H1 (cell line): Measurements from ENCODE around the gene ARMC5. TPM values are rescaled to one million over a fixed set of nuclear protein-coding genes. Genes with fewer than 3 reads are reported as not detected.

Source experiments
- CTCF ChIA-PET: fragments of 300-600 bp; sonication (Branson Sonifier 250); formaldehyde crosslinking; loops from one replicate; lab custom pipeline; 2021; ENCODE audit not compliant: partially characterized antibody; lab: Charles Lee
- POLR2A ChIA-PET: fragments of 300-600 bp; sonication (Branson Sonifier 250); formaldehyde crosslinking; loops from one replicate; lab custom pipeline; 2021; ENCODE audit warnings: inconsistent platforms; ENCODE audit not compliant: partially characterized antibody; lab: Charles Lee
- DNase-seq, 2 experiments: peaks; one replicate each; pipeline versions ENCODE4 v3.0.0 to v3.0.0-alpha.2; 2010 to 2022; ENCODE audit warnings: low spot score in 2 of 2, low read depth in 1 of 2, mixed read lengths in 1 of 2
- FAIRE-seq: peaks from 2 replicates; lab custom pipeline; 2011; peaks lifted over from hg19 to GRCh38; lab: Jason Lieb, UNC
- H2AFZ ChIP-seq: 2 replicates; pipeline ENCODE4 v1.8.1; 2012; ENCODE audit warnings: low read length, inconsistent platforms
- H2AK5ac ChIP-seq: 2 replicates; pipeline ENCODE4 v1.6.1; 2013; ENCODE audit warnings: low read depth, low read length
- H2BK120ac ChIP-seq: replicated peaks from 2 replicates; pipeline ENCODE3; 2013; ENCODE audit warnings: low read depth, low read length, inconsistent platforms
- H2BK12ac ChIP-seq: 2 replicates; pipeline ENCODE4 v1.6.1; 2013; ENCODE audit warnings: low read depth, low read length
- H2BK15ac ChIP-seq: 2 replicates; pipeline ENCODE4 v1.6.1; 2013; ENCODE audit warnings: low read length
- H2BK20ac ChIP-seq: 2 replicates; pipeline ENCODE4 v1.6.1; 2013; ENCODE audit warnings: low read length
- H2BK5ac ChIP-seq: 2 replicates; pipeline ENCODE4 v1.6.1; 2013; ENCODE audit warnings: low read depth, low read length
- H3K14ac ChIP-seq: 2 replicates; pipeline ENCODE4 v1.6.1; 2013; ENCODE audit warnings: inconsistent platforms; ENCODE audit not compliant: insufficient read length
- H3K18ac ChIP-seq: 2 replicates; pipeline ENCODE4 v1.6.1; 2013; ENCODE audit warnings: low read length; ENCODE audit errors: extremely low read depth
- H3K23ac ChIP-seq: 2 replicates; pipeline ENCODE4 v1.6.1; 2013; ENCODE audit warnings: inconsistent platforms; ENCODE audit not compliant: insufficient read length
- H3K23me2 ChIP-seq: 2 replicates; pipeline ENCODE4 v1.6.1; 2013; ENCODE audit warnings: low read depth, low read length
- H3K27ac ChIP-seq: 2 replicates; pipeline ENCODE4 v1.6.1; 2011; ENCODE audit warnings: low read depth, low read length, inconsistent platforms
- H3K27me3 ChIP-seq, 4 experiments: replicated peaks in 1 of 4; 1 replicate in 1 of 4; 2 replicates in 3 of 4; pipeline versions ENCODE4 v1.6.1 to v1.8.1; 2011 to 2013; ENCODE audit warnings: low read length in 3 of 4, mild to moderate bottlenecking in 3 of 4, inconsistent platforms in 2 of 4, mixed read lengths in 2 of 4, moderate library complexity in 1 of 4; ENCODE audit not compliant: control insufficient read depth in 3 of 4, insufficient read depth in 3 of 4; ENCODE audit errors: extremely low read depth in 1 of 4
- H3K36me3 ChIP-seq, 4 experiments: 2 replicates each; pipeline versions ENCODE4 v1.6.1 to v1.8.1; 2011 to 2013; ENCODE audit warnings: mild to moderate bottlenecking in 4 of 4, low read length in 3 of 4, moderate library complexity in 2 of 4, control low read depth in 1 of 4, inconsistent platforms in 1 of 4; ENCODE audit not compliant: insufficient read depth in 4 of 4, control insufficient read depth in 2 of 4
- H3K4ac ChIP-seq: replicated peaks from 2 replicates; pipeline ENCODE3; 2013; ENCODE audit warnings: low read length, low read depth, mixed read lengths, inconsistent platforms; ENCODE audit not compliant: insufficient read length
- H3K4me1 ChIP-seq, 4 experiments: replicated peaks in 1 of 4; 1 replicate in 1 of 4; 2 replicates in 3 of 4; pipeline versions ENCODE4 v1.6.1 to v1.8.1; 2011 to 2013; ENCODE audit warnings: low read length in 3 of 4, inconsistent platforms in 2 of 4, mixed read lengths in 1 of 4; ENCODE audit not compliant: insufficient read depth in 4 of 4, control insufficient read depth in 3 of 4
- H3K4me2 ChIP-seq, 2 experiments: 2 replicates each; pipeline versions ENCODE4 v1.6.1 to v1.8.1; 2011 to 2013; ENCODE audit warnings: low read depth in 2 of 2, low read length in 2 of 2, control low read depth in 1 of 2, inconsistent platforms in 1 of 2, mild to moderate bottlenecking in 1 of 2; ENCODE audit not compliant: insufficient read depth in 1 of 2
- H3K4me3 ChIP-seq, 4 experiments: fragments of 200-600, 300-600 bp in 1 of 4; sonication (generic), shearing (Covaris generic), sonication (Bioruptor Twin) in 1 of 4; 2 replicates each; pipeline versions ENCODE4 v1.5.1 to v1.8.1; 2011 to 2016; ENCODE audit warnings: low read length in 4 of 4, low read depth in 3 of 4, control low read depth in 2 of 4, inconsistent platforms in 2 of 4, mild to moderate bottlenecking in 2 of 4, mixed read lengths in 1 of 4, moderate library complexity in 1 of 4; ENCODE audit not compliant: insufficient read depth in 2 of 4; ENCODE audit errors: extremely low read depth in 1 of 4
- H3K56ac ChIP-seq: replicated peaks from 2 replicates; pipeline ENCODE3; 2013; ENCODE audit warnings: low read depth, mild to moderate bottlenecking, mixed read lengths, low read length, inconsistent platforms; ENCODE audit not compliant: insufficient read length
- H3K79me1 ChIP-seq: 2 replicates; pipeline ENCODE4 v1.6.1; 2013; ENCODE audit warnings: low read depth, low read length, control low read depth
- H3K79me2 ChIP-seq, 2 experiments: 2 replicates each; pipeline versions ENCODE4 v1.6.1 to v1.8.1; 2012 to 2013; ENCODE audit warnings: low read length in 2 of 2, mild to moderate bottlenecking in 2 of 2, inconsistent platforms in 1 of 2; ENCODE audit not compliant: insufficient read depth in 2 of 2, control insufficient read depth in 1 of 2
- H3K9ac ChIP-seq, 4 experiments: replicated peaks in 1 of 4; 1 replicate in 1 of 4; 2 replicates in 3 of 4; pipeline versions ENCODE4 v1.6.1 to v1.8.1; 2011 to 2013; ENCODE audit warnings: low read depth in 3 of 4, low read length in 3 of 4, control low read depth in 2 of 4, mild to moderate bottlenecking in 2 of 4, moderate library complexity in 2 of 4, inconsistent platforms in 1 of 4; ENCODE audit errors: extremely low read depth in 1 of 4
- H3K9me3 ChIP-seq, 2 experiments: 2 replicates each; pipeline versions ENCODE4 v1.6.1 to v1.8.1; 2012 to 2013; ENCODE audit warnings: mild to moderate bottlenecking in 2 of 2, moderate library complexity in 2 of 2, control low read depth in 1 of 2, inconsistent platforms in 1 of 2, low read depth in 1 of 2, low read length in 1 of 2, mixed read lengths in 1 of 2; ENCODE audit not compliant: insufficient read depth in 2 of 2
- H4K20me1 ChIP-seq, 2 experiments: replicated peaks in 1 of 2; 2 replicates each; pipeline versions ENCODE3 to v1.8.1; 2011 to 2013; ENCODE audit warnings: inconsistent platforms in 2 of 2, low read length in 2 of 2, mild to moderate bottlenecking in 1 of 2; ENCODE audit not compliant: insufficient read depth in 2 of 2, control insufficient read depth in 1 of 2
- H4K5ac ChIP-seq: 2 replicates; pipeline ENCODE4 v1.6.1; 2013; ENCODE audit warnings: low read length, low read depth, mixed read lengths, inconsistent platforms; ENCODE audit not compliant: insufficient read length
- H4K8ac ChIP-seq: 2 replicates; pipeline ENCODE4 v1.8.0; 2013; ENCODE audit warnings: mild to moderate bottlenecking, moderate library complexity, low read length, inconsistent platforms; ENCODE audit not compliant: insufficient read depth; ENCODE audit errors: extremely low read depth
- H4K91ac ChIP-seq: replicated peaks from 2 replicates; pipeline ENCODE3; 2013; ENCODE audit warnings: low read length, mixed read lengths, inconsistent platforms; ENCODE audit not compliant: insufficient read length
- BACH1 ChIP-seq: IDR thresholded peaks from 2 replicates; pipeline ENCODE4 v1.6.1; 2012; ENCODE audit warnings: low read length, improper control_type of control experiment
- BRCA1 ChIP-seq: IDR thresholded peaks from 2 replicates; pipeline ENCODE4 v1.6.1; 2012; ENCODE audit warnings: low read depth, low read length, improper control_type of control experiment
- CTCF ChIP-seq, 3 experiments: IDR thresholded peaks; 1 replicate in 2 of 3; 2 replicates in 1 of 3; pipeline versions ENCODE4 v1.5.1 to v1.6.1; 2011; ENCODE audit warnings: low read length in 3 of 3, mild to moderate bottlenecking in 3 of 3, inconsistent platforms in 2 of 3, low read depth in 1 of 3, moderate library complexity in 1 of 3; ENCODE audit not compliant: insufficient read depth in 1 of 3; ENCODE audit errors: control extremely low read depth in 1 of 3
- HDAC2 ChIP-seq, 2 experiments: fragments of 300-600 bp in 1 of 2; sonication (generic) in 1 of 2; IDR thresholded peaks; 2 replicates each; pipeline ENCODE4 v1.6.1; 2011 to 2012; ENCODE audit warnings: low read depth in 2 of 2, low read length in 2 of 2, mild to moderate bottlenecking in 2 of 2, moderate library complexity in 2 of 2, borderline replicate concordance in 1 of 2, inconsistent platforms in 1 of 2
- KDM5A ChIP-seq: fragments of 200-600 bp; IDR thresholded peaks from 2 replicates; pipeline ENCODE4 v1.7.1; 2012; ENCODE audit warnings: mild to moderate bottlenecking, low read length, inconsistent platforms, mixed read lengths
- MAX ChIP-seq: IDR thresholded peaks from 2 replicates; pipeline ENCODE4 v1.6.1; 2012; ENCODE audit warnings: inconsistent platforms
- POLR2A ChIP-seq, 2 experiments: IDR thresholded peaks; 1 replicate in 1 of 2; 2 replicates in 1 of 2; pipeline ENCODE4 v1.6.1; 2011; ENCODE audit warnings: low read depth in 2 of 2, low read length in 2 of 2, mild to moderate bottlenecking in 2 of 2; ENCODE audit errors: control extremely low read depth in 1 of 2
- POLR2AphosphoS5 ChIP-seq: IDR thresholded peaks from 2 replicates; pipeline ENCODE4 v1.6.1; 2011; ENCODE audit warnings: low read depth, low read length
- WGBS, 2 experiments: shearing (Covaris generic) in 1 of 2; methylation state at CpG; one replicate each; pipeline versions ENCODE4 v1.1.6 to v1.1.7; 2013 to 2015; ENCODE audit warnings: low lambda C conversion rate in 2 of 2, mixed read lengths in 2 of 2, inconsistent platforms in 1 of 2, low coverage in 1 of 2, missing lambda C conversion rate in 1 of 2; ENCODE audit not compliant: insufficient replicate concordance in 2 of 2, insufficient coverage in 1 of 2, insufficient read length in 1 of 2; ENCODE audit errors: extremely low coverage in 1 of 2, missing lambda C conversion rate in 1 of 2; 5-methylcytosine and 5-hydroxymethylcytosine counted together
- polyA plus RNA-seq, 7 experiments: library from polyadenylated mRNA; depleted of rRNA in 3 of 7; stranded (reverse) in 5 of 7; unstranded in 2 of 7; fragments of >200 nt in 5 of 7; fragments of 200-250 nt in 2 of 7; gene quantifications; 1 replicate in 5 of 7; 2 replicates in 1 of 7; 4 replicates in 1 of 7; pipeline versions ENCODE4 v1.2.1 to v1.2.3, GENCODE V29; 2011 to 2013; ENCODE audit warnings: missing spikeins in 2 of 7, mixed read lengths in 2 of 7
- total RNA-seq: library from RNA; stranded (reverse); fragmentation: NEBNext Ultra II Directional; extraction: Animal tissue kit (Norgen Biotek cat#: 25700); gene quantifications from 2 replicates; pipeline ENCODE4 v1.2.1, GENCODE V29; 2021

The ARMC5 gene
- total and polyA plus RNA-seq, 2 of the 8 experiments (the other 6 are each of a cell fraction or from before 2014, with no cell fraction given), result 7.8 to 8.7 TPM

GRCh38 chr16:31413943-31414342, 45.4 kb upstream of the ARMC5 start:
- Histone ChIP-seq H3K79me1 (no peaks in the 10 kb centered on the region), H3K4me2 (no peak overlapping the region), H2AK5ac (no peak overlapping the region), H3K14ac (no peak overlapping the region), H2BK120ac (no peak overlapping the region), H3K9ac (no peak overlapping the region), H3K23me2 (peaks cover 2% of the 10 kb centered on the region; the same call in 1 of the 2 replicates), H3K9me3 (no peaks in the 10 kb centered on the region), H3K79me2 (no peaks in the 10 kb centered on the region), H3K4me1 (no peaks in the 10 kb centered on the region), H3K27ac (no peak overlapping the region), H2BK12ac (no peak overlapping the region), H2BK20ac (no peak overlapping the region), H4K20me1 (no peaks in the 10 kb centered on the region), H3K36me3 (no peaks in the 10 kb centered on the region), H2BK5ac (no peak overlapping the region), H4K91ac (no peak overlapping the region), H4K8ac (no peak overlapping the region), H3K4me3 (no peak overlapping the region), H3K18ac (no peak overlapping the region), H2BK15ac (no peak overlapping the region), H3K56ac (peak overlapping the region; percentile 96), H2AFZ (no peak overlapping the region), H3K27me3 (no peaks in the 10 kb centered on the region; a peak in 1 of 7 replicates), H3K23ac (no peak overlapping the region), H3K4ac (no peak overlapping the region), H4K5ac (no peak overlapping the region)
- WGBS, 2 experiments, result 96% methylated on average over 4 of the region's 4 CpGs; no CpG with 5 or more reads in 1 of the 2 experiments
- ChIA-PET POLR2A (no interaction called here), CTCF (no interaction called here)
- FAIRE-seq (no peak), DNase-seq (no peak)
- TF ChIP-seq CTCF (IDR thresholded peaks at IDR 0.05; ENCODE audit: control extremely low read depth in 1 of 3, insufficient read depth in 1 of 3, low read depth in 1 of 3, low read length in 3 of 3), result no peak
- no peak for TF ChIP-seq MAX
- no peak for TF ChIP-seq BACH1
- no peak for TF ChIP-seq KDM5A
- TF ChIP-seq BRCA1, result no peak
- TF ChIP-seq HDAC2 (IDR thresholded peaks at IDR 0.05; ENCODE audit: borderline replicate concordance in 1 of 2, low read depth in 2 of 2, low read length in 2 of 2), result no peak
- TF ChIP-seq POLR2AphosphoS5, result no peak
- no peak for TF ChIP-seq POLR2A (IDR thresholded peaks at IDR 0.05; ENCODE audit: control extremely low read depth in 1 of 2, low read depth in 2 of 2, low read length in 2 of 2)
